GM06990 (cell line): ENCODE measurements around the gene APP.

Experiments used
- DNase-seq: peaks from one replicate; pipeline ENCODE4 v3.0.0-alpha.2; 2011; ENCODE audit not compliant: insufficient read length; ENCODE audit errors: extremely low read depth
- H3K27me3 ChIP-seq: replicated peaks from 2 replicates; pipeline ENCODE4 v1.6.0; 2011; ENCODE audit warnings: low read length; ENCODE audit not compliant: control insufficient read depth, insufficient read depth
- H3K36me3 ChIP-seq: 2 replicates; pipeline ENCODE4 v1.5.1; 2011; ENCODE audit warnings: low read length; ENCODE audit not compliant: control insufficient read depth, insufficient read depth
- H3K4me3 ChIP-seq: replicated peaks from 2 replicates; pipeline ENCODE4 v1.5.1; 2011; ENCODE audit warnings: low read depth, mild to moderate bottlenecking, control low read depth, low read length
- TF ChIP-seq, protein P1 (sequence below): IDR thresholded peaks from 2 replicates; pipeline ENCODE4 v1.5.1; 2011; ENCODE audit warnings: low read length, control low read depth, mild to moderate bottlenecking, inconsistent platforms; ENCODE audit not compliant: insufficient read depth, poor library complexity, severe bottlenecking

The APP gene

DNA sequence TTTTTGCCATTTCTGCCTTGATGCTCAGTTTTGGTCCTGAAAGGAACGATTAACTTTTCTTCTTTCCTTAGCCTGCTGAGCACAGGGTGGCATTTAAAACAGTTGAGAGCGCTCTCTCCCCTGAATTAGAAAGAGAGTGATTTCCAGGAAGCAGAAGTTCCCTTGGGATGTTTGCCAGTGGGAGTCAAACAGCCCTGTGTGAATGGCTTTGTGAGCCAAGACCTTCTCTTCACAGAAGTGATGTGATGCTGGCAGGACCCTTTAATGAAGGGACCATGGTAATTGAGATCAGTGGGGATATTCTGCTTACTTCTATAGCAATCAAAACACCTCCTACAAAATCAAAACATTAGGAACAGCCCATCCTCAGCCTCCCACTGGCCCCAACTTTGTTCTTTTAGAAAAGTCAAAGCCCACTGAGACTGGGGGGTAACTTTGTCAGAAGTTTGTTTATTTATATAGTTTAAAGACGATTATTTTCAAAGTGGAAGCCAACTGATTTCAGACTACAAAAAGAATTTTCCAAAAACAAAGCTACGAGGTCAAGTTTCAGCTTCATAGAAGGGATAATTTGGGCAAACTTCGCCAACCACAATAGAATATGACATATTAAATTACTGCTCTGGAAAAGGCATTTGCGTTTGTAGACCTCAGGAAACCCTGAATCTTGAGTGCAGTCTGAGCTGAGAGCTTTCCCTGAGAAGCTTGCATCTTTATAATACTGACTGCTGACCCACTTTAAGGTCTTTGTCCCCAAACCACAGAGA is 313.1 kb downstream of the APP start:
- Histone ChIP-seq H3K27me3 (no peaks in the 10 kb centered on the region; the same call in 1 of the 2 replicates), H3K4me3 (no peak overlapping the region), H3K36me3 (no peaks in the 10 kb centered on the region)
- TF ChIP-seq, protein P1, sequence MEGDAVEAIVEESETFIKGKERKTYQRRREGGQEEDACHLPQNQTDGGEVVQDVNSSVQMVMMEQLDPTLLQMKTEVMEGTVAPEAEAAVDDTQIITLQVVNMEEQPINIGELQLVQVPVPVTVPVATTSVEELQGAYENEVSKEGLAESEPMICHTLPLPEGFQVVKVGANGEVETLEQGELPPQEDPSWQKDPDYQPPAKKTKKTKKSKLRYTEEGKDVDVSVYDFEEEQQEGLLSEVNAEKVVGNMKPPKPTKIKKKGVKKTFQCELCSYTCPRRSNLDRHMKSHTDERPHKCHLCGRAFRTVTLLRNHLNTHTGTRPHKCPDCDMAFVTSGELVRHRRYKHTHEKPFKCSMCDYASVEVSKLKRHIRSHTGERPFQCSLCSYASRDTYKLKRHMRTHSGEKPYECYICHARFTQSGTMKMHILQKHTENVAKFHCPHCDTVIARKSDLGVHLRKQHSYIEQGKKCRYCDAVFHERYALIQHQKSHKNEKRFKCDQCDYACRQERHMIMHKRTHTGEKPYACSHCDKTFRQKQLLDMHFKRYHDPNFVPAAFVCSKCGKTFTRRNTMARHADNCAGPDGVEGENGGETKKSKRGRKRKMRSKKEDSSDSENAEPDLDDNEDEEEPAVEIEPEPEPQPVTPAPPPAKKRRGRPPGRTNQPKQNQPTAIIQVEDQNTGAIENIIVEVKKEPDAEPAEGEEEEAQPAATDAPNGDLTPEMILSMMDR: no peak
- DNase-seq: no peak

DNA sequence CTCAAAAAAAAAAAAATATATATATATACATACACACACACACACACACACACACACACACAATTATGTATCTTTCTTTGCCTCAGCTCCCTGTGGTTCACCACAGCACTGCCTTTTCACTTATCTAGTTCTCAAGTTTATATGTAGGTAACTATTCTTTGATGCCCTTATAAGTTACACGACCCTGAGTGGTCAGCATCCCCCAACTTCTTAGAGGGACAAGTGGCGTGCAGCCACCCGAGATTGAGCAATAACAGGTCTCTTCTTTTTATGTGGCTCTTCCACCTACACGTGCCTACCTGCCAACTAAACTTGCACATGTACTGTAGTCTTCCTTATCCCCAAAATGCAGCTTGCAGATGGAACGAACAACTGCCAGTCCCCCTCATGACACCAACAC is 315.0 kb downstream of the APP start:
- TF ChIP-seq, protein P1: no peak
- peak; percentile 51 for DNase-seq

DNA sequence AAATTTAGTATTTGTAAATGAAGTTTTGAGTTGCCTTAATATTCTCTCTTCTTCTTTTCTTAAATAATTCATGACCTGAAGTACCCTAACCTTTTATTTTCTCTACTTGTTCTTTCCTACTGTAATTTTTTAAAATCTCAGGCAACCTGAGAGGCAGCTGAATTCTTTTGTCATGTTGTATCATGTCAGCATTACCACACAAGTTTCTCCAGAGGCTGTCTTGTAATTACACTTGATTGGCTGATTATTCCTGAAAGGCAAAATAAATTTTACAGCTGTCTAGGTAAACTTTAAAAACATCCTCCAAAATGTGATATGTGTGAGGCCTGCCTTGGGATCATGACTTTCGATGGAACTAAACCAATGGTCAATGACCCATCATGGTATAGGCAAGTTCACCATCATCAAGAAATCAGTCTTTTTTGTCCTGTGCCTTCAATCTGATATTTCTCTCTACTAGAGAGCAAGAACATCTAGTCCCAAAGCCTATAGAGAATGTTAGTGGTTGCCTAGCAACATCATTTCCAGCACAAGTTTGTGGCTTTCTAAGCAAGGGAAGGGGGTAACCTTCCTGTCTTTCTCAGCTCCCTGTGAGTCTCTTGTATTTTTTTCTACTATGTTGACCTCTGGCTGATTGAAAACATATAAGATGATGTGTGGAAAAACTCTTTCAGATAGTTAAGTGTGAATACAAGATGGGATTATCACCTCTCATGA is 320.3 kb downstream of the APP start:
- Histone ChIP-seq H3K36me3 (no peaks in the 10 kb centered on the region), H3K27me3 (no peaks in the 10 kb centered on the region), H3K4me3 (no peak overlapping the region)
- no peak for DNase-seq
- TF ChIP-seq, protein P1: no peak

More for the DNA sequence above, 315.0 kb downstream of the APP start:
- H3K27me3 ChIP-seq: no peaks in the 10 kb centered on the region; the same call in 1 of the 2 replicates
- no peak overlapping the region for H3K4me3 ChIP-seq
- no peaks in the 10 kb centered on the region for H3K36me3 ChIP-seq

DNA sequence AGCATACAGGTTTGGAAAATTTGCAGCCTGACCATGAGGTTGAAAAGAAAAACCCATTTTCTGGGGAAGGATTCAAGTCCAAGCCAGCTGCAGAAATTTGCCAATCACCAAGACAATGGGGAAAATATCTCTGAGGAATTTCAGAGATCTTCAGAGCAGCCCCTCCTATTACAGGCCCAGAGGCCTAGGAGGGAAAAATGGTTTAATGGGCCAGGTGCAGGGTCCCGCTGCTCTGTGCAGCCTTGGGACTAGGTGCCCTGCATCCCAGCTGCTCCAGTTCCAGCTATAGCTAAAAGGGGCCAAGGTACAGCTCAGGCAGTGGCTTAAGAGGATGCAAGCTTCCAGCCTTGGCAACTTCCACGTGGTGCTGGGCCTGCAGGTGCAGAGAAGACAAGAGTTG is 322.3 kb downstream of the APP start:
- no peak for DNase-seq
- TF ChIP-seq, protein P1: no peak

DNA sequence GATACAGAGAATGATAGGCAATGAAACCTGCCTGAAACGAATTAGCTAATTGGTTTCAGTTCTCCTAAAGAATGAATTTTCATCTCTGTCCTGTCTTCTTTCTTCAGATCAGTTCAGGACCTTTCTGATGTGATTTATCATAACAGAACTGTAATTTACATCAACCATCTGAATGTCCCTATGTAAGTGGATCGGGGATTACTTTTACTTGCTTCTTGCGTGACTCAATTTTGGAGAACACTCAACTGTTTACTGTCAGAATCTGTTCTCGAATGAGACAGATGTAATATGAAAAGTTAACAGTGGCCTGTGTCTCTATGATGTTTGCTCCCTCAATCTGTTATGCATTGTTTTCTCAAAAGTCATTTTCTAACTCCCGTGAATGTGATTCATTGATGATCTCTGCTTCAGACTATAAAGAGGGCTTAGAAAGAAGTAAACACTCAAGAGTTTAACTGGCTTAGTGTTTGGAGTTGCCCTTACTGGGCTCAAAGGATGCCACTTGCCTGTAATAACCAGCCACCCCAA is 324.8 kb downstream of the APP start:
- peak; percentile 74 for DNase-seq
- H3K4me3 ChIP-seq: no peak overlapping the region
- TF ChIP-seq, protein P1: no peak
- no peaks in the 10 kb centered on the region for H3K27me3 ChIP-seq
- H3K36me3 ChIP-seq: no peaks in the 10 kb centered on the region

More for the DNA sequence above, 322.3 kb downstream of the APP start:
- no peaks in the 10 kb centered on the region for H3K36me3 ChIP-seq
- no peaks in the 10 kb centered on the region for H3K27me3 ChIP-seq
- no peak overlapping the region for H3K4me3 ChIP-seq
